HepG2 (cell line): Measurements from ENCODE around the gene TRMT1. TPM values are rescaled to one million over a fixed set of nuclear protein-coding genes. Genes with fewer than 3 reads are reported as not detected.

Experiments used
- BCL6 ChIP-seq: IDR thresholded peaks from 2 replicates; pipeline ENCODE4 v1.6.1; 2016; ENCODE audit warnings: missing genetic modification reagents, missing compliant biosample characterization
- CAMTA2 ChIP-seq: sonication (generic); formaldehyde crosslinking; IDR thresholded peaks from 2 replicates; pipeline ENCODE4 v1.4.0; 2020; ENCODE audit warnings: mild to moderate bottlenecking, missing genetic modification reagents, borderline replicate concordance
- E2F1 ChIP-seq: sonication (generic); formaldehyde crosslinking; IDR thresholded peaks from 2 replicates; pipeline ENCODE4 v1.5.0; 2020; ENCODE audit warnings: missing genetic modification reagents
- IRF1 ChIP-seq: sonication (generic); formaldehyde crosslinking; IDR thresholded peaks from 2 replicates; pipeline ENCODE4 v1.4.0; 2020; ENCODE audit warnings: low read depth, mild to moderate bottlenecking, missing genetic modification reagents
- KMT2A ChIP-seq: sonication (generic); formaldehyde crosslinking; IDR thresholded peaks from 2 replicates; pipeline ENCODE4 v1.4.0; 2020; ENCODE audit warnings: missing genetic modification reagents
- MAZ ChIP-seq, 2 experiments: sonication (generic) in 1 of 2; formaldehyde crosslinking in 1 of 2; IDR thresholded peaks; 2 replicates each; pipeline versions ENCODE4 v1.5.0 to v1.6.1; 2012 to 2020; ENCODE audit warnings: low read depth in 2 of 2, mild to moderate bottlenecking in 2 of 2, borderline replicate concordance in 1 of 2, improper control_type of control experiment in 1 of 2, low read length in 1 of 2, missing genetic modification reagents in 1 of 2, moderate library complexity in 1 of 2
- PAX8 ChIP-seq: sonication (generic); formaldehyde crosslinking; IDR thresholded peaks from 2 replicates; pipeline ENCODE4 v1.8.0; 2022; ENCODE audit warnings: mild to moderate bottlenecking, missing genetic modification reagents, borderline replicate concordance
- POLR2AphosphoS2 ChIP-seq: IDR thresholded peaks from 2 replicates; pipeline ENCODE4 v1.6.1; 2011; ENCODE audit warnings: low read depth, low read length, improper control_type of control experiment
- RARG ChIP-seq: sonication (generic); formaldehyde crosslinking; IDR thresholded peaks from 2 replicates; pipeline ENCODE4 v1.4.0; 2020; ENCODE audit warnings: low read depth, mild to moderate bottlenecking, missing genetic modification reagents
- ZBTB49 ChIP-seq: sonication (generic); formaldehyde crosslinking; IDR thresholded peaks from 2 replicates; pipeline ENCODE4 v1.4.0; 2020; ENCODE audit warnings: missing genetic modification reagents, borderline replicate concordance
- ZFP36L2 ChIP-seq: sonication (generic); formaldehyde crosslinking; IDR thresholded peaks from 2 replicates; pipeline ENCODE4 v1.4.0; 2020; ENCODE audit warnings: missing genetic modification reagents
- ZMAT3 ChIP-seq: sonication (generic); formaldehyde crosslinking; conservative IDR thresholded peaks from 2 replicates; pipeline ENCODE4 v1.7.0; 2021; ENCODE audit warnings: missing genetic modification reagents
- ZNF180 ChIP-seq: sonication (generic); formaldehyde crosslinking; IDR thresholded peaks from 2 replicates; pipeline ENCODE4 v1.4.0; 2020; ENCODE audit warnings: low read depth, missing genetic modification reagents, borderline replicate concordance
- ZNF235 ChIP-seq: sonication (generic); formaldehyde crosslinking; IDR thresholded peaks from 2 replicates; pipeline ENCODE4 v1.8.1; 2023; ENCODE audit warnings: mild to moderate bottlenecking, missing genetic modification reagents, borderline replicate concordance
- ZNF547 ChIP-seq: sonication (generic); formaldehyde crosslinking; IDR thresholded peaks from 2 replicates; pipeline ENCODE4 v1.5.1; 2020; ENCODE audit warnings: mild to moderate bottlenecking, missing genetic modification reagents
- ZNF710 ChIP-seq: sonication (generic); formaldehyde crosslinking; IDR thresholded peaks from 2 replicates; pipeline ENCODE4 v1.5.0; 2020; ENCODE audit warnings: mild to moderate bottlenecking, missing genetic modification reagents, borderline replicate concordance
- ZNF782 ChIP-seq: sonication (generic); formaldehyde crosslinking; IDR thresholded peaks from 2 replicates; pipeline ENCODE4 v1.4.0; 2020; ENCODE audit warnings: missing genetic modification reagents, mild to moderate bottlenecking, borderline replicate concordance
- ZNF879 ChIP-seq: sonication (generic); formaldehyde crosslinking; IDR thresholded peaks from 2 replicates; pipeline ENCODE4 v1.8.1; 2023; ENCODE audit warnings: missing genetic modification reagents
- ZSCAN20 ChIP-seq: sonication (generic); formaldehyde crosslinking; IDR thresholded peaks from 2 replicates; pipeline ENCODE4 v1.4.0; 2020; ENCODE audit warnings: missing genetic modification reagents, mild to moderate bottlenecking, borderline replicate concordance
- polyA plus RNA-seq, 8 experiments: library from polyadenylated mRNA; depleted of rRNA in 3 of 8; stranded (reverse) in 7 of 8; unstranded in 1 of 8; fragments of >200 nt; fragmentation: Illumina TruSeq in 4 of 8; extraction: Trizol in 4 of 8; gene quantifications; 2 replicates each; pipeline versions ENCODE4 v1.2.1 to v1.2.3, GENCODE V29; 2011 to 2016; ENCODE audit warnings: low read depth in 4 of 8, missing spikeins in 1 of 8, mixed read lengths in 1 of 8; ENCODE audit not compliant: insufficient read depth in 1 of 8
- total RNA-seq, 5 experiments: library from RNA; depleted of rRNA; stranded (reverse); fragments of >200 nt; fragmentation: Illumina TruSeq; extraction: Trizol; gene quantifications; 2 replicates each; pipeline ENCODE4 v1.2.3, GENCODE V29; 2016; ENCODE audit warnings: low read depth in 1 of 5

Gene TRMT1
- total and polyA plus RNA-seq, 2 of the 13 experiments (the other 11 are each of a cell fraction or from before 2014, with no cell fraction given) = 35.5 to 44.1 TPM

- TF ChIP-seq PAX8 (CRISPR knock-in tag) (no peak), CAMTA2 (CRISPR knock-in tag) (no peak), ZSCAN20 (CRISPR knock-in tag) (no peak), POLR2AphosphoS2 (no peak), ZNF782 (CRISPR knock-in tag) (peak; percentile 52; the same call in 1 of the 2 replicates), ZNF710 (CRISPR knock-in tag) (peak; percentile 78; the same call in 1 of the 2 replicates), ZNF235 (no peak; the same call in 1 of the 2 replicates), ZNF547 (CRISPR knock-in tag) (peak; percentile 86), IRF1 (CRISPR knock-in tag) (no peak), ZFP36L2 (CRISPR knock-in tag) (no peak), KMT2A (peak; percentile 71), ZMAT3 (CRISPR knock-in tag) (peak; percentile 43; the same call in 1 of the 2 replicates), E2F1 (CRISPR knock-in tag) (peak; percentile 46; the same call in 1 of the 2 replicates), ZNF879 (CRISPR knock-in tag) (no peak), RARG (CRISPR knock-in tag) (no peak), MAZ (IDR thresholded peaks at IDR 0.05; ENCODE audit: borderline replicate concordance, low read depth, low read length) (peak; percentile 70; the same call in 1 of the 2 replicates), MAZ (CRISPR knock-in tag; IDR thresholded peaks at IDR 0.05; ENCODE audit: low read depth) (peak; percentile 88), BCL6 (CRISPR knock-in tag) (peak; percentile 73), ZNF180 (CRISPR knock-in tag) (no peak), ZBTB49 (no peak)
These were observed 46.4 kb upstream of the TRMT1 start (continued) for GRCh38 chr19:13162724-13163608.
